GM19395 (cell line): ENCODE data around the gene ATP4B.

Experiments used
- ATAC-seq: cut with Tn5 transposase; IDR thresholded peaks from one replicate; pipeline ENCODE4 v1.9.1; 2021; ENCODE audit warnings: mild to moderate bottlenecking, moderate library complexity; ENCODE audit not compliant: unreplicated experiment

Gene ATP4B

GRCh38 chr13:113608967-113609533 is 48.9 kb downstream of the ATP4B start:
- ATAC-seq = no peak

- ATAC-seq = no peak
These were observed 49.9 kb downstream of the ATP4B start for GRCh38 chr13:113607889-113608635.

GRCh38 chr13:113607056-113607888 is 50.7 kb downstream of the ATP4B start:
- ATAC-seq = no peak

GRCh38 chr13:113605866-113606438 is 52.0 kb downstream of the ATP4B start:
- no peak for ATAC-seq

GRCh38 chr13:113605461-113605860 is 52.5 kb downstream of the ATP4B start:
- no peak for ATAC-seq

- ATAC-seq = no peak
These were observed 53.8 kb downstream of the ATP4B start for GRCh38 chr13:113604186-113604585.

GRCh38 chr13:113603116-113603710 is 54.8 kb downstream of the ATP4B start:
- no peak for ATAC-seq

- ATAC-seq = no peak
These were observed 55.6 kb downstream of the ATP4B start for GRCh38 chr13:113602291-113602988.

GRCh38 chr13:113601166-113602070 is 56.6 kb downstream of the ATP4B start:
- no peak for ATAC-seq

- ATAC-seq = no peak
These were observed 58.6 kb downstream of the ATP4B start for GRCh38 chr13:113599391-113599790.
